ENCODE measurements around the gene PLEKHG2. TPM values are rescaled to one million over a fixed set of nuclear protein-coding genes. Genes with fewer than 3 reads are reported as not detected.

Gene PLEKHG2
- total RNA-seq, 1 experiment from 2014 or later, result 29.0 TPM

DNA sequence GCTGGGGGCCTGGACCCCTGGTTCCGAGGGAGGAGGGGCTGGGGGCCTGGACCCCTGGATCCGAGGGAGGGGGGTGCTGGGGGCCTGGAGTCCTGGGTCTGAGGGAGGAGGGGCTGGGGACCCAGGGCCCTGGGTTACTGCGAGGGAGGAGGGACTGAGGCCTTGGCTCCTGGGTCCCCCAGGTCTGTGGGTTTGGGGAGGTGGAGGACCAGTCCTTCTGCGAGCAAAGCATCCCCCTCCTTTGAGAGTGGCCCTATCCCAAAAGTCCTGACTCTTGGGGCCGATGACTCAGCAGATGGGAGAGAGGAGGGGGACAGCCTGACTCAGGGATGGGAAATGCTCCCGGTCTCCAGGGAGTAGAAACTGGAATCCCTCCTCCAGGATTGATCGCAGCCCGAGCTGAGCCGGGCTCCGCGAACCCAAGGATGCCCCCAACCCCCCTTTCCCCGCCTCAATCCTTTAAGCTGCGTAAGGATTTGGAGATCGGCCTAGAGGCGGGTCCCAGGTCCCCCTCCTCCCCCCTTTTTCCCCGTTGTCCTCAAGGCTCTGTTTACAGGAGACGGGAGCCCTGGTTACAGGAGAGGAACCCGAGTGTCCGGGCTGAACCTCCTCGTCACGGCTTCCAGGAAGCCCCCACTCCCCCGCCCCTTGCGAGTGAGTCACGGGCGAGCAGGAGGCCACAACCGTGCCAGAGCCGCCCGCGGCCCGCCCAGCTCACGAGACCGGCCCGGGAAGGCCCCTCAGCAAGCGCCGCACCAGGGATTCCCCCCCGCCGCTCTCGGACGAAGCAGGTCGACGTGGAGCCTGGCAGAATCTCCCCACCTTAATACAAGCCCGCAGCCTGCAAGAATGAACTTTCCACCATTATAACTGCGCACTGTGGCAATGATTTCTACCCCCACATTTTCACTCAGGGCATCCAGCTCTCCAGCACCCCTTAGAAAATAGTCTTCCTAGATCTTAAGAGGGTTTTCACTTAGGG is 8.8 kb upstream of the PLEKHG2 start:
- DNase-seq (ENCODE audit: low read depth, low spot score) (peak; percentile 92), ATAC-seq (peak; percentile 55)
- ChIA-PET POLR2A (interaction anchor here (0.6 to 2.1 kb wide), 7 partner anchors 12 to 448 kb away, joined by 3 to 19 read pairs (median 4); partner anchors contain the start of genes MED29, PAF1 and RPS16), RAD21 (ENCODE audit: low non-redundant PET in 1 of 2, low total read pairs in 2 of 2, uncharacterized antibody in 2 of 2, unreplicated experiment in 2 of 2) (no interaction called here), CTCF (interaction anchor here (0.6 kb wide), 1 partner anchor 365 kb away, joined by 3 read pairs; no protein-coding TSS in a partner anchor)
- Histone ChIP-seq H3K9me3 (ENCODE audit: control insufficient read depth in 1 of 2, insufficient read depth in 1 of 2, low read depth in 1 of 2, low read length in 2 of 2) (no peaks in the 10 kb centered on the region), H3K4me2 (ENCODE audit: low read length) (peak overlapping the region; percentile 92), H4K20me1 (ENCODE audit: insufficient read depth) (peaks cover 5% of the 10 kb centered on the region; the same call in 1 of the 2 replicates), H3K4me3 (replicated peaks in 1 of 2; ENCODE audit: low read depth in 1 of 2, low read length in 2 of 2) (peak overlapping the region; percentile 43 to 56), H3K36me3 (ENCODE audit: control insufficient read depth in 1 of 2, insufficient read depth in 2 of 2, low read length in 2 of 2) (peaks cover 2 to 11% of the 10 kb centered on the region in 2 experiments; a peak in 1 of 4 replicates), H3K9ac (ENCODE audit: low read length) (peak overlapping the region; percentile 97), H3K9me2 (ENCODE audit: insufficient read depth) (no peaks in the 10 kb centered on the region), H2AFZ (ENCODE audit: low read depth, low read length, poor library complexity, severe bottlenecking) (no peak overlapping the region), H3K4me1 (ENCODE audit: control insufficient read depth in 1 of 2, insufficient read depth in 2 of 2, low read length in 2 of 2) (peaks cover 53 to 88% of the 10 kb centered on the region in 2 experiments), H3K27ac (ENCODE audit: low read depth, low read length) (peak overlapping the region; percentile 99), H3K79me2 (ENCODE audit: insufficient read depth, low read length) (peaks cover 34% of the 10 kb centered on the region), H3K27me3 (ENCODE audit: insufficient read depth, low read length) (no peaks in the 10 kb centered on the region)
- TF ChIP-seq TCF7L2 (IDR thresholded peaks at IDR 0.05; ENCODE audit: borderline replicate concordance, extremely low read depth, insufficient read depth, insufficient read length), result peak; percentile 70
- TF ChIP-seq, protein P1, sequence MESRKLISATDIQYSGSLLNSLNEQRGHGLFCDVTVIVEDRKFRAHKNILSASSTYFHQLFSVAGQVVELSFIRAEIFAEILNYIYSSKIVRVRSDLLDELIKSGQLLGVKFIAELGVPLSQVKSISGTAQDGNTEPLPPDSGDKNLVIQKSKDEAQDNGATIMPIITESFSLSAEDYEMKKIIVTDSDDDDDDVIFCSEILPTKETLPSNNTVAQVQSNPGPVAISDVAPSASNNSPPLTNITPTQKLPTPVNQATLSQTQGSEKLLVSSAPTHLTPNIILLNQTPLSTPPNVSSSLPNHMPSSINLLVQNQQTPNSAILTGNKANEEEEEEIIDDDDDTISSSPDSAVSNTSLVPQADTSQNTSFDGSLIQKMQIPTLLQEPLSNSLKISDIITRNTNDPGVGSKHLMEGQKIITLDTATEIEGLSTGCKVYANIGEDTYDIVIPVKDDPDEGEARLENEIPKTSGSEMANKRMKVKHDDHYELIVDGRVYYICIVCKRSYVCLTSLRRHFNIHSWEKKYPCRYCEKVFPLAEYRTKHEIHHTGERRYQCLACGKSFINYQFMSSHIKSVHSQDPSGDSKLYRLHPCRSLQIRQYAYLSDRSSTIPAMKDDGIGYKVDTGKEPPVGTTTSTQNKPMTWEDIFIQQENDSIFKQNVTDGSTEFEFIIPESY (IDR thresholded peaks at IDR 0.05; ENCODE audit: extremely low read depth, insufficient replicate concordance, low read length), result no peak
- TF ChIP-seq POLR2A (IDR thresholded peaks at IDR 0.05; ENCODE audit: borderline replicate concordance, extremely low read depth, insufficient read depth, insufficient read length), result peak; percentile 40
- no peak for TF ChIP-seq ZFX (IDR thresholded peaks at IDR 0.05)
- no peak for TF ChIP-seq EGR1 (IDR thresholded peaks at IDR 0.05; ENCODE audit: low read depth)
- peak; percentile 75 for TF ChIP-seq POLR2AphosphoS5 (IDR thresholded peaks at IDR 0.05; ENCODE audit: low read depth, low read length)
- TF ChIP-seq JUND (IDR thresholded peaks at IDR 0.05), result no peak
- intact Hi-C loops (cut with micrococcal nuclease), result no loop called here
- TSS peak; percentile 40 for BruUV-seq (replicated peaks)
